Measurements from ENCODE around the gene MAPK9. TPM values are rescaled to one million over a fixed set of nuclear protein-coding genes. Genes with fewer than 3 reads are reported as not detected.

The MAPK9 gene
- total and polyA plus RNA-seq, 7 donors = 20.5 to 45.7 (median 39.5) TPM

GRCh38 chr5:180197016-180197702 is 94.7 kb downstream of the MAPK9 start:
- WGBS, 2 donors = 79 to 86% methylated on average over 14 of the region's 14 CpGs
- Histone ChIP-seq H3K36me3 (no peaks in the 10 kb centered on the region), H3K4me1 (no peaks in the 10 kb centered on the region), H3K9me3 (no peaks in the 10 kb centered on the region), H3K27me3 (peaks cover 0 to 11% (median 0%) of the 10 kb centered on the region in 3 donors), H3K4me3 (no peak overlapping the region), H3K27ac (no peak overlapping the region)
- TF ChIP-seq POLR2AphosphoS5 (IDR thresholded peaks at IDR 0.05) = no peak
- TF ChIP-seq POLR2A (IDR thresholded peaks at IDR 0.05) = no peak
- no peak for TF ChIP-seq CTCF (IDR thresholded peaks at IDR 0.05)
- no peak for TF ChIP-seq EP300 (IDR thresholded peaks at IDR 0.05)
- intact Hi-C loops (cut with DNase I) = no loop called here
- no peak for DNase-seq

- no peak for DNase-seq
- no peak overlapping the region for H3K27ac ChIP-seq
- no peak overlapping the region for H3K4me3 ChIP-seq
- H3K36me3 ChIP-seq = no peaks in the 10 kb centered on the region
- TF ChIP-seq POLR2A (IDR thresholded peaks at IDR 0.05) = no peak
- no peak for TF ChIP-seq CTCF (IDR thresholded peaks at IDR 0.05)
- no peak for TF ChIP-seq EP300 (IDR thresholded peaks at IDR 0.05)
- no peak for TF ChIP-seq POLR2AphosphoS5 (IDR thresholded peaks at IDR 0.05)
- no peaks in the 10 kb centered on the region for H3K9me3 ChIP-seq
- 87% methylated on average over 34 of the region's 34 CpGs for WGBS, 2 donors
- no peaks in the 10 kb centered on the region for H3K4me1 ChIP-seq
- peaks cover 0 to 11% (median 0%) of the 10 kb centered on the region in 3 donors for H3K27me3 ChIP-seq
- intact Hi-C loops (cut with DNase I) = no loop called here
Observed at GRCh38 chr5:180194410-180195345, 97.2 kb downstream of the MAPK9 start.

- Histone ChIP-seq H3K27ac (no peak overlapping the region), H3K4me1 (no peaks in the 10 kb centered on the region), H3K27me3 (peaks cover 0 to 11% (median 0%) of the 10 kb centered on the region in 3 donors), H3K4me3 (no peak overlapping the region), H3K36me3 (no peaks in the 10 kb centered on the region), H3K9me3 (no peaks in the 10 kb centered on the region)
- no peak for DNase-seq
- WGBS, 2 donors = 93 to 96% methylated on average over 24 of the region's 24 CpGs
- intact Hi-C loops (cut with DNase I) = no loop called here
- TF ChIP-seq EP300 (IDR thresholded peaks at IDR 0.05) (no peak), CTCF (IDR thresholded peaks at IDR 0.05) (no peak), POLR2A (IDR thresholded peaks at IDR 0.05) (no peak), POLR2AphosphoS5 (IDR thresholded peaks at IDR 0.05) (no peak)
Observed at GRCh38 chr5:180193749-180194375, 98.0 kb downstream of the MAPK9 start.

- H3K36me3 ChIP-seq = no peaks in the 10 kb centered on the region
- no peak overlapping the region for H3K27ac ChIP-seq
- intact Hi-C loops (cut with DNase I) = no loop called here
- no peaks in the 10 kb centered on the region for H3K9me3 ChIP-seq
- no peaks in the 10 kb centered on the region for H3K27me3 ChIP-seq
- TF ChIP-seq POLR2A (IDR thresholded peaks at IDR 0.05) (no peak), CTCF (IDR thresholded peaks at IDR 0.05) (no peak), POLR2AphosphoS5 (IDR thresholded peaks at IDR 0.05) (no peak), EP300 (IDR thresholded peaks at IDR 0.05) (no peak)
- no peak overlapping the region for H3K4me3 ChIP-seq
- no peak for DNase-seq
- 56 to 57% methylated on average over 6 of the region's 6 CpGs for WGBS, 2 donors
- no peaks in the 10 kb centered on the region for H3K4me1 ChIP-seq
Observed at GRCh38 chr5:180191716-180192115, 100.2 kb downstream of the MAPK9 start.
